Measurements from ENCODE around the gene KIRREL2.

Gene KIRREL2

GRCh38 chr19:35845215-35846037 is 11.3 kb upstream of the KIRREL2 start (continued):
- TF ChIP-seq, protein P1, sequence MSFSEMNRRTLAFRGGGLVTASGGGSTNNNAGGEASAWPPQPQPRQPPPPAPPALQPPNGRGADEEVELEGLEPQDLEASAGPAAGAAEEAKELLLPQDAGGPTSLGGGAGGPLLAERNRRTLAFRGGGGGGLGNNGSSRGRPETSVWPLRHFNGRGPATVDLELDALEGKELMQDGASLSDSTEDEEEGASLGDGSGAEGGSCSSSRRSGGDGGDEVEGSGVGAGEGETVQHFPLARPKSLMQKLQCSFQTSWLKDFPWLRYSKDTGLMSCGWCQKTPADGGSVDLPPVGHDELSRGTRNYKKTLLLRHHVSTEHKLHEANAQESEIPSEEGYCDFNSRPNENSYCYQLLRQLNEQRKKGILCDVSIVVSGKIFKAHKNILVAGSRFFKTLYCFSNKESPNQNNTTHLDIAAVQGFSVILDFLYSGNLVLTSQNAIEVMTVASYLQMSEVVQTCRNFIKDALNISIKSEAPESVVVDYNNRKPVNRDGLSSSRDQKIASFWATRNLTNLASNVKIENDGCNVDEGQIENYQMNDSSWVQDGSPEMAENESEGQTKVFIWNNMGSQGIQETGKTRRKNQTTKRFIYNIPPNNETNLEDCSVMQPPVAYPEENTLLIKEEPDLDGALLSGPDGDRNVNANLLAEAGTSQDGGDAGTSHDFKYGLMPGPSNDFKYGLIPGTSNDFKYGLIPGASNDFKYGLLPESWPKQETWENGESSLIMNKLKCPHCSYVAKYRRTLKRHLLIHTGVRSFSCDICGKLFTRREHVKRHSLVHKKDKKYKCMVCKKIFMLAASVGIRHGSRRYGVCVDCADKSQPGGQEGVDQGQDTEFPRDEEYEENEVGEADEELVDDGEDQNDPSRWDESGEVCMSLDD (tag by site-specific recombination; IDR thresholded peaks at IDR 0.05), result no peak
- TF ChIP-seq SALL2 (tag by site-specific recombination; IDR thresholded peaks at IDR 0.05; ENCODE audit: borderline replicate concordance), result no peak
- peak; percentile 84 for TF ChIP-seq ZBTB8A (tag by site-specific recombination; IDR thresholded peaks at IDR 0.05)
- TF ChIP-seq ZNF311 (tag by site-specific recombination; IDR thresholded peaks at IDR 0.05; ENCODE audit: borderline replicate concordance), result no peak
- no peak for TF ChIP-seq ZBTB7A (tag by site-specific recombination; IDR thresholded peaks at IDR 0.05; ENCODE audit: low read depth)
- TF ChIP-seq WT1 (tag by site-specific recombination; IDR thresholded peaks at IDR 0.05), result peak; percentile 60; the same call in 1 of the 2 replicates
- TF ChIP-seq ZNF670 (tag by site-specific recombination; IDR thresholded peaks at IDR 0.05; ENCODE audit: low read depth), result no peak
- TF ChIP-seq GLI4 (tag by site-specific recombination; IDR thresholded peaks at IDR 0.05), result no peak
- no peak for TF ChIP-seq OSR2 (tag by site-specific recombination; IDR thresholded peaks at IDR 0.05)
- no peak for TF ChIP-seq GLI2 (tag by site-specific recombination; IDR thresholded peaks at IDR 0.05; ENCODE audit: borderline replicate concordance, low read depth)
- TF ChIP-seq ZNF48 (tag by site-specific recombination; IDR thresholded peaks at IDR 0.05), result no peak
- TF ChIP-seq ZBTB48 (tag by site-specific recombination; IDR thresholded peaks at IDR 0.05), result no peak; the same call in none of the 2 replicates
- 0 out of 2 replicates have a peak, but pooled peaks have one; percentile 15 for TF ChIP-seq ZNF449 (tag by site-specific recombination; IDR thresholded peaks at IDR 0.05)
- TF ChIP-seq ZNF132 (tag by site-specific recombination; IDR thresholded peaks at IDR 0.05; ENCODE audit: borderline replicate concordance), result no peak
- TF ChIP-seq ZBTB20 (tag by site-specific recombination; IDR thresholded peaks at IDR 0.05), result peak; percentile 91
- TF ChIP-seq ZBTB21 (tag by site-specific recombination; IDR thresholded peaks at IDR 0.05), result no peak
- TF ChIP-seq SP3 (tag by site-specific recombination; IDR thresholded peaks at IDR 0.05), result peak; percentile 99
- TF ChIP-seq, protein P2, sequence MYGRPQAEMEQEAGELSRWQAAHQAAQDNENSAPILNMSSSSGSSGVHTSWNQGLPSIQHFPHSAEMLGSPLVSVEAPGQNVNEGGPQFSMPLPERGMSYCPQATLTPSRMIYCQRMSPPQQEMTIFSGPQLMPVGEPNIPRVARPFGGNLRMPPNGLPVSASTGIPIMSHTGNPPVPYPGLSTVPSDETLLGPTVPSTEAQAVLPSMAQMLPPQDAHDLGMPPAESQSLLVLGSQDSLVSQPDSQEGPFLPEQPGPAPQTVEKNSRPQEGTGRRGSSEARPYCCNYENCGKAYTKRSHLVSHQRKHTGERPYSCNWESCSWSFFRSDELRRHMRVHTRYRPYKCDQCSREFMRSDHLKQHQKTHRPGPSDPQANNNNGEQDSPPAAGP (tag by site-specific recombination; IDR thresholded peaks at IDR 0.05), result peak; percentile 79
- no peak for TF ChIP-seq ZNF560 (tag by site-specific recombination; IDR thresholded peaks at IDR 0.05; ENCODE audit: borderline replicate concordance)
- no peak for TF ChIP-seq OVOL3 (tag by site-specific recombination; IDR thresholded peaks at IDR 0.05)
- TF ChIP-seq ZNF747 (tag by site-specific recombination; IDR thresholded peaks at IDR 0.05), result no peak
- TF ChIP-seq ZSCAN4 (tag by site-specific recombination; IDR thresholded peaks at IDR 0.05), result no peak
- no peak for TF ChIP-seq ZNF621 (tag by site-specific recombination; IDR thresholded peaks at IDR 0.05)
- TF ChIP-seq ZNF600 (tag by site-specific recombination; IDR thresholded peaks at IDR 0.05), result peak; percentile 72; the same call in 1 of the 2 replicates
- TF ChIP-seq ZNF549 (tag by site-specific recombination; IDR thresholded peaks at IDR 0.05), result no peak
- no peak for TF ChIP-seq MYNN (tag by site-specific recombination; IDR thresholded peaks at IDR 0.05; ENCODE audit: borderline replicate concordance)
- TF ChIP-seq ZNF211 (tag by site-specific recombination; IDR thresholded peaks at IDR 0.05; ENCODE audit: low read depth), result no peak
- no peak for TF ChIP-seq ZFP41 (tag by site-specific recombination; IDR thresholded peaks at IDR 0.05; ENCODE audit: borderline replicate concordance)
- no peak; the same call in 1 of the 2 replicates for TF ChIP-seq ZNF324 (tag by site-specific recombination; IDR thresholded peaks at IDR 0.05)
- peak; percentile 77; the same call in 1 of the 2 replicates for TF ChIP-seq ZEB2 (tag by site-specific recombination; IDR thresholded peaks at IDR 0.05)
- TF ChIP-seq ZNF654 (tag by site-specific recombination; IDR thresholded peaks at IDR 0.05; ENCODE audit: low read depth), result no peak
- no peak for TF ChIP-seq ZFP37 (tag by site-specific recombination; IDR thresholded peaks at IDR 0.05)
- TF ChIP-seq ZNF155 (tag by site-specific recombination; IDR thresholded peaks at IDR 0.05), result no peak
- no peak for TF ChIP-seq ZNF10 (tag by site-specific recombination; IDR thresholded peaks at IDR 0.05)
- TF ChIP-seq HOXD13 (CRISPR knock-in tag; IDR thresholded peaks at IDR 0.05; ENCODE audit: borderline replicate concordance), result no peak

Measured in HEK293 (cell line).